Endothelial cell of umbilical vein (primary cell): ENCODE data around the gene TET2. TPM values are rescaled to one million over a fixed set of nuclear protein-coding genes. Genes with fewer than 3 reads are reported as not detected.

ENCODE experiments used
- BruUV-seq: library from RNA; stranded (reverse); fragments of 400-500 nt; replicated peaks from 2 replicates; lab custom pipeline; 2021; lab: Mats Ljungman, UMichigan
- CTCF ChIA-PET: fragments of 300-600, 350-600 bp; sonication (Branson Sonifier 250); formaldehyde crosslinking; loops from one replicate; lab custom pipeline; 2021; ENCODE audit warnings: antibody characterized with exemption, inconsistent platforms; lab: Charles Lee
- POLR2A ChIA-PET: fragments of 300-600, 350-600 bp; sonication (Branson Sonifier 250); formaldehyde crosslinking; loops from one replicate; lab custom pipeline; 2021; ENCODE audit warnings: antibody characterized with exemption, inconsistent platforms; lab: Charles Lee
- DNase-seq: peaks from one replicate; pipeline ENCODE4 v3.0.0-alpha.2; 2011; ENCODE audit warnings: low read depth, low spot score
- FAIRE-seq: peaks from 2 replicates; lab custom pipeline; 2011; peaks lifted over from hg19 to GRCh38; lab: Jason Lieb, UNC
- H2AFZ ChIP-seq: 2 replicates; pipeline ENCODE4 v1.6.0; 2012; ENCODE audit warnings: low read depth, low read length, control low read depth, inconsistent platforms
- H3K27ac ChIP-seq: 2 replicates; pipeline ENCODE4 v1.5.1; 2011; ENCODE audit warnings: low read depth, mild to moderate bottlenecking, control low read depth, low read length, moderate library complexity; ENCODE audit not compliant: insufficient read depth
- H3K27me3 ChIP-seq, 2 experiments: 2 replicates each; pipeline versions ENCODE4 v1.6.0 to v1.6.1; 2011; ENCODE audit warnings: low read length in 2 of 2, mixed read lengths in 1 of 2; ENCODE audit not compliant: control insufficient read depth in 2 of 2, insufficient read depth in 2 of 2
- H3K36me3 ChIP-seq, 2 experiments: 2 replicates in 1 of 2; 3 replicates in 1 of 2; pipeline ENCODE4 v1.5.1; 2011; ENCODE audit warnings: low read length in 2 of 2, mild to moderate bottlenecking in 1 of 2, moderate library complexity in 1 of 2; ENCODE audit not compliant: control insufficient read depth in 2 of 2, insufficient read depth in 2 of 2; ENCODE audit errors: extremely low read depth in 1 of 2
- H3K4me1 ChIP-seq: 3 replicates; pipeline ENCODE4 v1.5.1; 2011; ENCODE audit warnings: mild to moderate bottlenecking, low read length; ENCODE audit not compliant: control insufficient read depth, insufficient read depth; ENCODE audit errors: extremely low read depth
- H3K4me2 ChIP-seq: 2 replicates; pipeline ENCODE4 v1.6.1; 2011; ENCODE audit warnings: low read length, control low read depth, mixed read lengths; ENCODE audit not compliant: insufficient read depth
- H3K4me3 ChIP-seq, 3 experiments: fragments of 200-600 bp in 1 of 3; sonication (generic), shearing (Covaris generic) in 1 of 3; replicated peaks in 1 of 3; 2 replicates each; pipeline ENCODE4 v1.5.1; 2011 to 2016; ENCODE audit warnings: control low read depth in 3 of 3, low read length in 3 of 3, mild to moderate bottlenecking in 2 of 3, inconsistent platforms in 1 of 3, low read depth in 1 of 3, moderate library complexity in 1 of 3; ENCODE audit not compliant: insufficient read depth in 1 of 3
- H3K79me2 ChIP-seq: 2 replicates; pipeline ENCODE4 v1.6.0; 2012; ENCODE audit warnings: low read length, inconsistent platforms; ENCODE audit not compliant: control insufficient read depth, insufficient read depth
- H3K9ac ChIP-seq: replicated peaks from 2 replicates; pipeline ENCODE3; 2011; ENCODE audit warnings: low read length, control low read depth; ENCODE audit not compliant: insufficient read depth; ENCODE audit errors: extremely low read depth
- H3K9me1 ChIP-seq: replicated peaks from 3 replicates; pipeline ENCODE4 v1.6.0; 2011; ENCODE audit warnings: mild to moderate bottlenecking, low read length; ENCODE audit not compliant: control insufficient read depth, insufficient read depth; ENCODE audit errors: extremely low read depth
- H3K9me3 ChIP-seq: replicated peaks from 2 replicates; pipeline ENCODE4 v1.5.1; 2012; ENCODE audit warnings: low read length, inconsistent platforms; ENCODE audit not compliant: control insufficient read depth, insufficient read depth
- H4K20me1 ChIP-seq: replicated peaks from 2 replicates; pipeline ENCODE3; 2011; ENCODE audit warnings: mild to moderate bottlenecking, low read length; ENCODE audit not compliant: control insufficient read depth, insufficient read depth; ENCODE audit errors: extremely low read depth
- EZH2 ChIP-seq: IDR thresholded peaks from 2 replicates; pipeline ENCODE4 v1.6.1; 2012; ENCODE audit warnings: borderline replicate concordance, low read depth, mild to moderate bottlenecking, moderate library complexity, low read length, inconsistent platforms; ENCODE audit not compliant: severe bottlenecking
- FOS ChIP-seq: IDR thresholded peaks from 2 replicates; pipeline ENCODE4 v1.6.1; 2011; ENCODE audit warnings: mild to moderate bottlenecking, low read length, moderate library complexity, borderline replicate concordance; ENCODE audit not compliant: insufficient read depth
- GATA2 ChIP-seq: IDR thresholded peaks from 2 replicates; pipeline ENCODE4 v1.7.0; 2011; ENCODE audit warnings: low read depth, mild to moderate bottlenecking, moderate library complexity, mixed read lengths, low read length; ENCODE audit not compliant: insufficient read length, insufficient read depth
- JUN ChIP-seq: IDR thresholded peaks from 2 replicates; pipeline ENCODE4 v1.6.1; 2011; ENCODE audit warnings: borderline replicate concordance, low read depth; ENCODE audit not compliant: insufficient read length, insufficient read depth
- POLR2A ChIP-seq: IDR thresholded peaks from 2 replicates; pipeline ENCODE4 v1.6.1; 2012; ENCODE audit warnings: low read depth, mild to moderate bottlenecking, control low read depth, low read length
- POLR2AphosphoS5 ChIP-seq: IDR thresholded peaks from 2 replicates; pipeline ENCODE4 v1.6.1; 2012; ENCODE audit warnings: low read depth, mild to moderate bottlenecking, control low read depth, low read length, moderate library complexity; ENCODE audit not compliant: insufficient read depth
- dilution Hi-C: fragments of 300-500 bp; cut with MboI; formaldehyde crosslinking; loops from one replicate; pipeline ENCODE4 v1.15.0; 2019; ENCODE audit warnings: low sequenced_read_pairs; ENCODE audit not compliant: extremely low pct_ligation_motif_present
- intact Hi-C: fragments of 100-400 bp; cut with micrococcal nuclease; formaldehyde crosslinking; loops from one replicate; pipeline ENCODE4 v1.10.0; 2022
- polyA plus RNA-seq, 4 experiments: library from polyadenylated mRNA; depleted of rRNA in 3 of 4; stranded (reverse) in 3 of 4; unstranded in 1 of 4; fragments of >200 nt; gene quantifications; 2 replicates each; pipeline versions ENCODE4 v1.2.1 to v1.2.3, GENCODE V29; 2011 to 2012; ENCODE audit warnings: missing spikeins in 1 of 4
- total RNA-seq: library from RNA; stranded (reverse); gene quantifications from 2 replicates; pipeline ENCODE4 v1.2.3, GENCODE V29; 2021
- TF ChIP-seq, protein P1 (sequence below), 2 donors: IDR thresholded peaks; 1 replicate in 1 of 2; 2 replicates in 1 of 2; pipeline ENCODE4 v1.5.1; 2011; ENCODE audit warnings: low read length in 2 of 2, mild to moderate bottlenecking in 2 of 2, moderate library complexity in 2 of 2, control low read depth in 1 of 2, inconsistent platforms in 1 of 2, low read depth in 1 of 2; ENCODE audit not compliant: insufficient read depth in 1 of 2; ENCODE audit errors: extremely low read depth in 1 of 2

The TET2 gene
- total and polyA plus RNA-seq, 2 donors (not counting 3 experiments of a cell fraction or from before 2014, with no cell fraction given), result 4.8 to 17.5 TPM

DNA sequence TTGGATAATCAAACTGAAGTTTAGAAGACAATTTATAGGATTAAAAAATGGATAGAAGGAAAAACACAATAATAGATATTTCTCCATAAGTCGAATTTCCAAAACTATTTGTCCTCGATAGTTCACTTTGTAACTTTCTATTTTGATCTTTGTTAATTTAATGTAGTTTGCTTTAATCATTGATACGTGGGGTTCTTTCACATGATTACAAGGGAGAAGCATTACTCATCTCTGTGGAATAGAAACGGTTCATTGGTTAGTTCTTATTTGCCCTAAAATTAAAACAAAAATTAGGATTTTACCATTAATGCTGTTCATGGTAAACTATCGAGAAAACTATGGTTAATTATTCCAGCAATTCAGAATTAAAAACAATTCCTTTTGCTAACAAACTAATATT lies 2.1 kb downstream of the TET2 start:
- Histone ChIP-seq H3K9me1 (no peaks in the 10 kb centered on the region), H3K79me2 (peaks cover 52% of the 10 kb centered on the region), H3K4me1 (peaks cover 23% of the 10 kb centered on the region), H4K20me1 (peaks cover 4% of the 10 kb centered on the region), H3K27ac (no peak overlapping the region), H3K27me3 (no peaks in the 10 kb centered on the region), H2AFZ (no peak overlapping the region), H3K9me3 (no peaks in the 10 kb centered on the region), H3K4me3 (peak overlapping the region in 1 of 3 experiments; percentile 100), H3K9ac (no peak overlapping the region), H3K36me3 (no peaks in the 10 kb centered on the region), H3K4me2 (peak overlapping the region; percentile 100)
- intact Hi-C loops, result loop anchor here (1.0 to 10.0 kb wide), 4 partner anchors 49 to 139 kb away; no protein-coding TSS in a partner anchor
- no TSS peak for BruUV-seq
- no peak for FAIRE-seq
- no peak for TF ChIP-seq JUN
- CTCF ChIA-PET, result interaction anchor here (1.0 kb wide), 1 partner anchor 325 kb away, joined by 4 read pairs; the partner anchor contains the start of gene PPA2
- POLR2A ChIA-PET, result no interaction called here
- dilution Hi-C loops, result no loop called here
- no peak for DNase-seq

DNA sequence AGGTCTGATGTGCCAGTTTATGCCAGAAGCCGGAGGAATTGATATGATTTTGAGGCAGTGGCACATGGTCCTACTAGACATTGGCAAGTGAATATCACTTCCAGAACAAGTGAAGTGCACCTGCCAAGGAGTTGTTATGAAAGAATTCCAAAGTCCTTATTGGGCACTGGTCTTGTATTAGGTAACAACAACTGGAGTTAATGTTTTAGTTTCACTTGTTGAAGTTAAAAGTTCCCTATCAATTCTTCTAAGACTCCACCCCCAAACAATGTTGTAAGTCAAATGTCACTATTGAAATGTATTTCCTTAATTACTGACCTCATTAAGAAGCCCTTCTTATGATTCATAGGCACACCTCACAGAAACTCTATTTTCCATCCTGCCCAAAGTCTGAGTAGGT lies 3.1 kb downstream of the TET2 start:
- Histone ChIP-seq H3K4me1 (peaks cover 23% of the 10 kb centered on the region), H3K27ac (no peak overlapping the region), H3K4me3 (no peak overlapping the region), H3K9me1 (no peaks in the 10 kb centered on the region), H3K36me3 (no peaks in the 10 kb centered on the region), H3K9ac (no peak overlapping the region), H3K79me2 (peaks cover 59% of the 10 kb centered on the region), H3K9me3 (no peaks in the 10 kb centered on the region), H3K4me2 (peak overlapping the region; percentile 100), H2AFZ (no peak overlapping the region), H4K20me1 (peaks cover 4% of the 10 kb centered on the region), H3K27me3 (no peaks in the 10 kb centered on the region)
- BruUV-seq, result no TSS peak
- ChIA-PET CTCF (interaction anchor here (1.0 kb wide), 1 partner anchor 324 kb away, joined by 4 read pairs; the partner anchor contains the start of gene PPA2), POLR2A (no interaction called here)
- FAIRE-seq, result no peak
- peak; percentile 6 for DNase-seq
- dilution Hi-C loops, result no loop called here
- no peak for TF ChIP-seq POLR2A
- no peak for TF ChIP-seq GATA2
- no peak for TF ChIP-seq POLR2AphosphoS5
- TF ChIP-seq EZH2, result no peak
- TF ChIP-seq FOS, result no peak
- TF ChIP-seq, protein P1, sequence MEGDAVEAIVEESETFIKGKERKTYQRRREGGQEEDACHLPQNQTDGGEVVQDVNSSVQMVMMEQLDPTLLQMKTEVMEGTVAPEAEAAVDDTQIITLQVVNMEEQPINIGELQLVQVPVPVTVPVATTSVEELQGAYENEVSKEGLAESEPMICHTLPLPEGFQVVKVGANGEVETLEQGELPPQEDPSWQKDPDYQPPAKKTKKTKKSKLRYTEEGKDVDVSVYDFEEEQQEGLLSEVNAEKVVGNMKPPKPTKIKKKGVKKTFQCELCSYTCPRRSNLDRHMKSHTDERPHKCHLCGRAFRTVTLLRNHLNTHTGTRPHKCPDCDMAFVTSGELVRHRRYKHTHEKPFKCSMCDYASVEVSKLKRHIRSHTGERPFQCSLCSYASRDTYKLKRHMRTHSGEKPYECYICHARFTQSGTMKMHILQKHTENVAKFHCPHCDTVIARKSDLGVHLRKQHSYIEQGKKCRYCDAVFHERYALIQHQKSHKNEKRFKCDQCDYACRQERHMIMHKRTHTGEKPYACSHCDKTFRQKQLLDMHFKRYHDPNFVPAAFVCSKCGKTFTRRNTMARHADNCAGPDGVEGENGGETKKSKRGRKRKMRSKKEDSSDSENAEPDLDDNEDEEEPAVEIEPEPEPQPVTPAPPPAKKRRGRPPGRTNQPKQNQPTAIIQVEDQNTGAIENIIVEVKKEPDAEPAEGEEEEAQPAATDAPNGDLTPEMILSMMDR (IDR thresholded peaks at IDR 0.05; ENCODE audit: extremely low read depth in 1 of 2, insufficient read depth in 1 of 2, low read depth in 1 of 2, low read length in 2 of 2), result no peak
- intact Hi-C loops, result loop anchor here (5.0 to 10.0 kb wide), 3 partner anchors 95 to 138 kb away; no protein-coding TSS in a partner anchor
